Choroid plexus epithelial cell (primary cell): ENCODE measurements around the gene VRK2.
A peak's percentile ranks its signal among the peaks of the same experiment; 100 is the strongest.
"Not testable (repeated sequence)": the region's sequence is repeated elsewhere in the genome, so short reads cannot be mapped to it uniquely, and the experiment has no call there.

Experiments used
- DNase-seq: peaks from one replicate; pipeline ENCODE4 v3.0.0-alpha.2; 2010; ENCODE audit warnings: low read depth
- H3K4me3 ChIP-seq: 2 replicates; pipeline ENCODE4 v1.5.1; 2011; ENCODE audit warnings: low read depth, mild to moderate bottlenecking, control low read depth, low read length, moderate library complexity
- TF ChIP-seq, protein P1 (sequence below): conservative IDR thresholded peaks from 2 replicates; pipeline ENCODE4 v1.5.1; 2011; ENCODE audit warnings: low read depth, mild to moderate bottlenecking, control low read depth, inconsistent platforms, low read length, moderate library complexity

VRK2 gene

DNA sequence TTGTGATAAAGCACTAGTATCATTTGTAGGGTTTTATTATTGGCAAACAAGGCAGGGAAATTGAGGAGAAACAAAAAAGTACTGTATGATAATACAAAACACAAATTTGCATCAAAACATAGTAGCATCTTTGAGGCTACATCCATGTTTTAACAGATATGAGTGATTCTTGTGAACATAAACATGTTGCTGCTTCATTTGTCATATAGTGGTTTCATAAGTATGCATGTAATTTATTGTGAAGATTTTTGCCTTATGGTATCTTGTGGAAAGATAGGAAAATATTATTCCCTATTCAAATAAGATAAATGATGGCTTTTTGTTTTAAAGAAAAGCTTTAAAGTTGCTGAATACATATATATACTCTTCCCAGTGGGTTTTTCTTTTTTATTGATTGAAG, 60.3 kb downstream of the VRK2 start:
- TF ChIP-seq, protein P1, sequence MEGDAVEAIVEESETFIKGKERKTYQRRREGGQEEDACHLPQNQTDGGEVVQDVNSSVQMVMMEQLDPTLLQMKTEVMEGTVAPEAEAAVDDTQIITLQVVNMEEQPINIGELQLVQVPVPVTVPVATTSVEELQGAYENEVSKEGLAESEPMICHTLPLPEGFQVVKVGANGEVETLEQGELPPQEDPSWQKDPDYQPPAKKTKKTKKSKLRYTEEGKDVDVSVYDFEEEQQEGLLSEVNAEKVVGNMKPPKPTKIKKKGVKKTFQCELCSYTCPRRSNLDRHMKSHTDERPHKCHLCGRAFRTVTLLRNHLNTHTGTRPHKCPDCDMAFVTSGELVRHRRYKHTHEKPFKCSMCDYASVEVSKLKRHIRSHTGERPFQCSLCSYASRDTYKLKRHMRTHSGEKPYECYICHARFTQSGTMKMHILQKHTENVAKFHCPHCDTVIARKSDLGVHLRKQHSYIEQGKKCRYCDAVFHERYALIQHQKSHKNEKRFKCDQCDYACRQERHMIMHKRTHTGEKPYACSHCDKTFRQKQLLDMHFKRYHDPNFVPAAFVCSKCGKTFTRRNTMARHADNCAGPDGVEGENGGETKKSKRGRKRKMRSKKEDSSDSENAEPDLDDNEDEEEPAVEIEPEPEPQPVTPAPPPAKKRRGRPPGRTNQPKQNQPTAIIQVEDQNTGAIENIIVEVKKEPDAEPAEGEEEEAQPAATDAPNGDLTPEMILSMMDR, result no peak
- peak; percentile 36 for DNase-seq

DNA sequence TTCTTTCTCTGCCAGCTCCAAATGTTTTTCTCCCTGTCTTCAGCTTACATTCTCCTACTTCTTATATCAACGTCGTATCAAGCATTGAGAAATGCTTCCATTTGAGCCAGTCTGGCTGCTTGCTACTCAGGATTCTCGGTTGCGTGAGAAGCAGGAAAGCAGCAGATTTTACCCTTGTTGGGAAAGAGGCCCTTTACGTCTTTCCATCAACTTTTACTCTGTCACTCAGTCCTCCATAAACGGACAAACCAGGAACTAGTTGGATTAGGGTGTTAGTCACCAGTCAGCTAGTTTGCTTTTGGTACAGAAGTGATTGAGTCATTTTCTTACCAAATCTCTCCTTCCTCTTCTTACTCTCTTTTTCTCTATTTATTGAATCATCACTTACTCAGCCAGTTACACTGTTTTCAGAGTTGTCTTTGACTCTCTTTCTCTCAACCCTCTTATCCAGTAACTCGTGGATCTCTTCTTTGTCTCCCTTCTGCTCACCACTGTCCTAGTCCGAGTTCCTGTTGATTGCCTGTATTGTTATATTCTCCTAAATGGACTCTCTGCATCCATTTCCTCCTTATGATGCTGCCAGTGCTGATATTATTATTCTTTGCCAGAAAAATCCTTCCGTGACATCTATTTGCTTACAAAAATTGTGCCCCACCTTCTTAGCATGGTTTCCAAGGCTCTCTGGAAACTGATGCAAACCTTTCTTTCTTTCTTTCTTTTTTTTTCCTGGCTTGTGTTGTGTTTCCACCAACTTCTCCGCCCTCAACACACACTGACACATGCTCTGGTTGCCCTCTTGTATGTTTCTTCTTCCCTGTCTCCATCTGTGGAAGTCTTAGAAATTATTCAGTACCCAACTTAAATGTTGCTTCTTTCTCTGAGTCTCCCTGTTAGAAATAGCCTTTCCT, 61.5 kb downstream of the VRK2 start:
- peak overlapping the region; percentile 5 for H3K4me3 ChIP-seq
- TF ChIP-seq, protein P1, result no peak
- DNase-seq, result peak; percentile 84

More for the DNA sequence above, 60.3 kb downstream of the VRK2 start:
- no peak overlapping the region for H3K4me3 ChIP-seq

GRCh38 chr2:58109481-58109880, 62.9 kb downstream of the VRK2 start:
- TF ChIP-seq, protein P1, result no peak
- no peak overlapping the region for H3K4me3 ChIP-seq
- no peak for DNase-seq

- DNase-seq, result no peak
- no peak overlapping the region for H3K4me3 ChIP-seq
- TF ChIP-seq, protein P1, result no peak
These were observed 64.2 kb downstream of the VRK2 start for GRCh38 chr2:58110765-58111164.

GRCh38 chr2:58113563-58113962, 67.0 kb downstream of the VRK2 start:
- DNase-seq, H3K4me3 ChIP-seq: not testable (repeated sequence)

DNA sequence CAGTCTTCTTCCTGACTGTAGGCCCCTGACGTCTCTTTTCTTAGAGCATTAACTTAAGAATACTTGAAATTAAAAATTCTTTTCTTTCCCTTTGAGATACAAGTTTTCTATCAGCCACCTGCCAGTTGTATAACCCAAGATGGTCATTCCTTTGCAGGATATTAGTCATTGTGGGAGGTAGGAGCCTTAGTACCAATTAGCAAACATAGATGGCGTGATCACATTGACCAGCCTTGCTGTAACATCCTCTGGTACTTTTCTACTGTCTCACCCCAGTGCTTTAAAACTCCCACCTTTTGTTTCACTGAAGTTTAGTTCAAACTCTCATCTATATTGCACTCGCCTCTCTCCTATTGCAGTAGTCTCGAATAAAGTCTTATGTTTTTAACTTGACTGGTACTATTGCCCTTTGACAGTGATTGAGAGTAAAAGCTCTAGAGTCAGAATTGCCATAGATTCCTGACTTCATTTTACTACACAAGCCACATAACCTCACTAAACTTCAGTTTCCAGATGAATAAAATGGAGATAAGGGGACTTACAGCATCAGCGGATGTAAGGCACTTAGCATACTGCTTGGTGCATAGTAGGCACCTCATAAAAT, 74.1 kb downstream of the VRK2 start:
- TF ChIP-seq, protein P1, result no peak
- no peak for DNase-seq
- H3K4me3 ChIP-seq, result no peak overlapping the region

- no peak overlapping the region for H3K4me3 ChIP-seq
- TF ChIP-seq, protein P1, result no peak
- DNase-seq, result no peak
These were observed 75.4 kb downstream of the VRK2 start for GRCh38 chr2:58122040-58122439.
